Astrocyte of the spinal cord (primary cell): ENCODE measurements around the gene RERE.

Experiments
- DNase-seq: peaks from one replicate; pipeline ENCODE4 v3.0.0; 2011; ENCODE audit warnings: low read depth, low spot score
- H3K4me3 ChIP-seq: 2 replicates; pipeline ENCODE4 v1.5.1; 2011; ENCODE audit warnings: low read depth, mild to moderate bottlenecking, low read length, moderate library complexity
- in situ Hi-C: cut with HindIII; loops from 2 replicates; pipeline ENCODE4 v1.10.0; 2017; ENCODE audit warnings: low sequenced_read_pairs
- TF ChIP-seq, protein P1 (sequence below): IDR thresholded peaks from 2 replicates; pipeline ENCODE4 v1.5.1; 2012; ENCODE audit warnings: low read depth, mild to moderate bottlenecking, low read length, inconsistent platforms

The RERE gene

DNA sequence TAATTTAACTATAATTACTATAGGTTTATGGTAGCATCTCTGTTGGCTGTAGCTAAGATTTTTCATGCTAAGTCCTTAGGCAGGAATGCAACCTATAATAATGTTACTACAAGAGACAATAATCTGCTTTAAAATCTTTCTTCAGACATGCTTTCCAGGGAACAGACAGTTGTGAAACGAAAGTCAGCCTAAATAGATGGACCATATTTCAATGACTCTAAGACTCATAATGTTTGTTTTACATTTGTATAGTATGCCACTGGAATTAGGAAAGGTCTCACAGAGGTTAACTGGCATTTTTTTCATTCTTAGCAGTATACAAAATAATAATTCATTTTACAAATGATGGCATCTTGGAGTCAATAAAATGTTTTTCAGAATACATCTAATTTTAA, 8.1 kb downstream of the RERE start:
- TF ChIP-seq, protein P1, sequence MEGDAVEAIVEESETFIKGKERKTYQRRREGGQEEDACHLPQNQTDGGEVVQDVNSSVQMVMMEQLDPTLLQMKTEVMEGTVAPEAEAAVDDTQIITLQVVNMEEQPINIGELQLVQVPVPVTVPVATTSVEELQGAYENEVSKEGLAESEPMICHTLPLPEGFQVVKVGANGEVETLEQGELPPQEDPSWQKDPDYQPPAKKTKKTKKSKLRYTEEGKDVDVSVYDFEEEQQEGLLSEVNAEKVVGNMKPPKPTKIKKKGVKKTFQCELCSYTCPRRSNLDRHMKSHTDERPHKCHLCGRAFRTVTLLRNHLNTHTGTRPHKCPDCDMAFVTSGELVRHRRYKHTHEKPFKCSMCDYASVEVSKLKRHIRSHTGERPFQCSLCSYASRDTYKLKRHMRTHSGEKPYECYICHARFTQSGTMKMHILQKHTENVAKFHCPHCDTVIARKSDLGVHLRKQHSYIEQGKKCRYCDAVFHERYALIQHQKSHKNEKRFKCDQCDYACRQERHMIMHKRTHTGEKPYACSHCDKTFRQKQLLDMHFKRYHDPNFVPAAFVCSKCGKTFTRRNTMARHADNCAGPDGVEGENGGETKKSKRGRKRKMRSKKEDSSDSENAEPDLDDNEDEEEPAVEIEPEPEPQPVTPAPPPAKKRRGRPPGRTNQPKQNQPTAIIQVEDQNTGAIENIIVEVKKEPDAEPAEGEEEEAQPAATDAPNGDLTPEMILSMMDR: no peak
- in situ Hi-C loops: no loop called here
- DNase-seq: no peak
- H3K4me3 ChIP-seq: no peak overlapping the region

DNA sequence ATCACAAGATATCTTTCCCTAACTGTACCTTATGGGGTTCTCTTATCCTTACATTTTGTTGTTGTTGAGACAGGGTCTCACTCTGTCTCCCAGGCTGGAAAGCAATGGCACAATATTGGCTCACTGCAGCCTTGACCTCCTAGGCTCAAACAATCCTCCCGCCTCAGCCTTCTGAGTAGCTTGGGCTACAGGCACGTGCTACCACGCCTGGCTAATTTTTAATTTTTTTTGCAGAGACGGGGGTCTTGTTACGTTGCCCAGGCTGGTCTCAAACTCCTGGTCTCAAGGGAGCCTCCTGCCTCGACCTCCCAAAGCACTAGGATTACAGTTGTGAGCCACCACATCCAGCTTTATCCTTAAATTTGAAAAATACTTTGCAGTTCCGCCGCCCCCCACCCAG, 10.4 kb downstream of the RERE start:
- DNase-seq: no peak
- no peak overlapping the region for H3K4me3 ChIP-seq
- TF ChIP-seq, protein P1: no peak
- in situ Hi-C loops: no loop called here

DNA sequence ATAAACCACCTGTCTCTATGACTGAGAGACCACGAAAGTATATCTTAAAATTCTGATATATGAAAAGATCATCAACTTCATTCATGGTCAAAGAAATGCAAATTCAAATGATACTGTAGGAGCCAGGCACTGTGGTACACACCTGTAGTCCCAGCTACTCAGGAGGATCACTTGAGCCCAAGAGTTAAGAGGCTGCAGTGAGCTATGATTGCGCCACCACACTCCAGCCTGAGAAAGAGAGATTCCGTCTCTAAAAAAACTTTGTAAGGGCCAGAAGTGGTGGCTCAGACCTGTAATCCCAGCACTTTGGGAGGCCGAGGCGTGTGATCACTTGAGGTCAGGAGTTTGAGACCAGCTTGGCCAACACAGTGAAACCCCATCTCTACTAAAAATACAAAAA, 17.0 kb downstream of the RERE start:
- TF ChIP-seq, protein P1: no peak
- H3K4me3 ChIP-seq: no peak overlapping the region
- in situ Hi-C loops: no loop called here

DNA sequence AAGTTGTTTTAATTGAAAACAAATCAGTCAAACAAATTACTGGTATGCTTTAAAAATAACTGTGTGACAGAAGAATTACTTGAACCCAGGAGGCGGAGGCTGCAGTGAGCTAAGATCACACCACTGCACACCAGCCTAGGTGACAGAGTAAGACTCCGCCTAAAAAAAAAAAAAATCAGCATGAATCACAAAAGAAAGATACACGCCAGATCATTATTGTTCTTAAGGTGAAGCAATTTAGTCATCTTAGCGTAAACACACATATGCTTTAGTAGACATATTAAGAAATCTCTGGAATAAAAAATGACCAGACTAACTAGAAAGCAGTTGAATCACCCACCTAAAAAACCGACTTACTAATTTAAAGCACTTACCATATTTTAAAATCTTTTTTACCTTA, 20.2 kb downstream of the RERE start:
- TF ChIP-seq, protein P1: no peak
- in situ Hi-C loops: no loop called here
- no peak for DNase-seq
- H3K4me3 ChIP-seq: no peak overlapping the region

More for the DNA sequence above, 17.0 kb downstream of the RERE start:
- DNase-seq: no peak

DNA sequence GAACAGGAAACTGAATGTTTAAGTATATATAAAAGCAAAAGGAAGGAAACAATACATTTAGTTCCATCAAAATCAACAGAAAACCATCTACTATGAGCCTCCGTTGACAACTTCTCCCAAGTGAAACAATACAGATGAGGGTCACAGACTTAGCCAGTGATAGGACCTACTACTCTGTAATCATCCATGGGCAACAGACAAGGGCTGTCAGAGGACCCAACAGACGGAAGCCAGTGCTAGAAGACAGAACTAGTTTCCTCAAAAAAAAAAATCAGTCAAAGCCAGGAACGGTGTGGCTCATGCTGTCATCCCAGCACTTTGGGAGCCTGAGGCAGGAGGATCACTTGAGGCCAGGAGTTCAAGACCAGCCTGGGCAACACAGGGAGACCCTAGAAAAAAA, 20.6 kb downstream of the RERE start:
- TF ChIP-seq, protein P1: no peak
- no peak for DNase-seq
- no peak overlapping the region for H3K4me3 ChIP-seq
- in situ Hi-C loops: no loop called here

DNA sequence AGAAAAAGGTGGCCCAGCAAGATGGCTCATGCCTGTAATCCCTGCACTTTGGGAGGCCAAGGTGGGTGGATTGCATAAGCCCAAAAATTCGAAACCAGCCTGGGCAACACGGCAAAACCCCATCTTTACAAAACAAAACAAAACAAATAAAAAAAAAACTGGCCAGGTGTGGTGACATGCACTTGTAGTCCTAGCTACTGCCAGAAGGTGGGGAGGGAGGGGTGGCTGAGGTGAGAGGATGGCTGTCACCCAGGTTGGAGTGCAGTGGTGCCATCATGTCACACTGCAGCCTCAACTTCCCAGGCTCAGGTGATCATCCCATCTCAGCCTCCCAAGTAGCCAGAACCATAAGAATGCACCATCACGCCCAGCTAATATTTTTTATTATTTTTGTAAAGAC, 22.8 kb downstream of the RERE start:
- in situ Hi-C loops: no loop called here
- DNase-seq: no peak
- TF ChIP-seq, protein P1: no peak

DNA sequence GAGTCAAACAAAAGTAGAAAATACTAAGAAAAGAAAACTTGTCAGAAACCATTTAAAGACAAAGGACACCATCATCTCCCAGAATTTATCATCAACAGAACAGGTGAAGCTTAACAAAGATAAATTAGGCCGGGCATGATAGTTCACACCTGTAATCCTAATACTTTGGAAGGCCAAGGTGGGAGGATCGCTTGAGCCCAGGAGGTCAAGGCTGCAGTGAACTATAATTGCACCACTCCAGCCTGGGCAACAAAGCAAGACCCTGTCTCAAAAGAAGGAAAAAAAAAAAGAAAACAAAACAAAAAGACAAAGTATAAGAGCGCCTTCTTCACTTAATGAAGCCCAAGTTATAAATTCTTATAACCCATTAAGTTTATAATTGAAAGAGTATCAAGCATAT, 25.6 kb downstream of the RERE start:
- in situ Hi-C loops: no loop called here
- H3K4me3 ChIP-seq: no peak overlapping the region
- no peak for DNase-seq
- TF ChIP-seq, protein P1: no peak

More for the DNA sequence above, 22.8 kb downstream of the RERE start:
- H3K4me3 ChIP-seq: no peak overlapping the region
